Measurements from ENCODE around the gene CDH13. TPM values are rescaled to one million over a fixed set of nuclear protein-coding genes. Genes with fewer than 3 reads are reported as not detected.

CDH13 gene
- total and polyA plus RNA-seq, 2 of the 8 experiments (the other 6 are each of a cell fraction or from before 2014, with no cell fraction given): 2.3 to 2.4 TPM

DNA sequence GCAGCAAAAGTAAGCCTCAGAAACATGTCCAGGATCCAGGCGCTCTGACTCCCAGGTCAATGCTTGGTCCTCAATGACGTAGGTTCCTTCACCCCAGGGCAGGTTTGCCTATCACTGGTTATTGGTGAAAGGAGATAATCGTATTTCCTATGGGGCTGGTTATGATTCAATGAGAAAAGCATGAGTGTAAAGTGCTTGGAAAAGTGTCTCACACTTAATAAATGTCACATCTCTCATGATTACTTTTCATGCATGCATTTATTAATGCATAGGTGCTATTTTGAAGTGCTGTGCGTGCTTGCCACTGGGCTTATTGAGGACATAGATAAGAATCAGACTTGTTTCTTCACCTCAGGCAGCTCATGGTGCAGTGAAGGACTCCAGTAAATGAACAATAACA is 10.4 kb upstream of the CDH13 start (continued):
- no peak for TF ChIP-seq CBX5 (IDR thresholded peaks at IDR 0.05; ENCODE audit: low read depth, low read length)
- TF ChIP-seq RNF2 (IDR thresholded peaks at IDR 0.05; ENCODE audit: borderline replicate concordance, low read depth, low read length, missing control alignments, poor library complexity, severe bottlenecking): no peak
- TF ChIP-seq RFX5 (IDR thresholded peaks at IDR 0.05; ENCODE audit: borderline replicate concordance, low read depth, low read length): no peak
- TF ChIP-seq, protein P1, sequence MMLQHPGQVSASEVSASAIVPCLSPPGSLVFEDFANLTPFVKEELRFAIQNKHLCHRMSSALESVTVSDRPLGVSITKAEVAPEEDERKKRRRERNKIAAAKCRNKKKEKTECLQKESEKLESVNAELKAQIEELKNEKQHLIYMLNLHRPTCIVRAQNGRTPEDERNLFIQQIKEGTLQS (IDR thresholded peaks at IDR 0.05; ENCODE audit: insufficient read depth, low read depth, low read length): no peak
- no peak for TF ChIP-seq SIX5 (IDR thresholded peaks at IDR 0.05; ENCODE audit: low read depth, low read length)
